GM13977 (cell line): ENCODE data around the gene ADCYAP1.
"Not testable (repeated sequence)": the region's sequence is repeated elsewhere in the genome, so short reads cannot be mapped to it uniquely, and the experiment has no call there.

ENCODE experiments used
- DNase-seq: peaks from one replicate; pipeline ENCODE4 v3.0.0; 2012; ENCODE audit warnings: low spot score
- CTCF ChIP-seq: IDR thresholded peaks from 2 replicates; pipeline ENCODE4 v1.5.1; 2012; ENCODE audit warnings: mild to moderate bottlenecking, control low read depth; ENCODE audit not compliant: insufficient read depth; ENCODE audit errors: extremely low read depth, missing control alignments
- in situ Hi-C: fragments of 300-500 bp; cut with MboI; formaldehyde crosslinking; loops from one replicate; pipeline ENCODE4 v1.12.0; 2022; ENCODE audit warnings: low sequenced_read_pairs, low pct_unique_long_range_greater_than_20kb, mixed read lengths, inconsistent platforms; ENCODE audit not compliant: unreplicated experiment

ADCYAP1 gene

GRCh38 chr18:904218-905090 lies at the start of gene ADCYAP1:
ADCYAP1 (plus strand) TSS chr18:904871; CDS start chr18:905387, 516 bp downstream.
- in situ Hi-C loops, result no loop called here
- DNase-seq, result peak; percentile 26
- TF ChIP-seq CTCF, result no peak

- in situ Hi-C loops, result no loop called here
- no peak for TF ChIP-seq CTCF
- DNase-seq, result no peak
Observed at GRCh38 chr18:857986-858385, 46.7 kb upstream of the ADCYAP1 start.

- peak; percentile 60 for DNase-seq
- in situ Hi-C loops, result no loop called here
- peak; percentile 94 for TF ChIP-seq CTCF
Observed at GRCh38 chr18:864872-865273, 39.8 kb upstream of the ADCYAP1 start.

GRCh38 chr18:867257-867656 lies 37.4 kb upstream of the ADCYAP1 start:
- in situ Hi-C loops, result no loop called here
- DNase-seq, result no peak
- TF ChIP-seq CTCF, result no peak

GRCh38 chr18:873426-873825 lies 31.2 kb upstream of the ADCYAP1 start:
- DNase-seq, in situ Hi-C loops: not testable (repeated sequence)

GRCh38 chr18:875912-876311 lies 28.8 kb upstream of the ADCYAP1 start:
- DNase-seq, result no peak
- in situ Hi-C loops, result no loop called here
- TF ChIP-seq CTCF, result no peak

GRCh38 chr18:877238-877637 lies 27.4 kb upstream of the ADCYAP1 start:
- no peak for DNase-seq
- no peak for TF ChIP-seq CTCF
- in situ Hi-C loops, result no loop called here
